ENCODE measurements around the gene PARVA. TPM values are rescaled to one million over a fixed set of nuclear protein-coding genes. Genes with fewer than 3 reads are reported as not detected.
A peak's percentile ranks its signal among the peaks of the same experiment; 100 is the strongest.

Gene PARVA
- total RNA-seq, 1 donor from 2014 or later, result 53.3 TPM

- Mint-ChIP-seq H3K4me3 (ENCODE audit: unreplicated experiment) (no peak overlapping the region), H3K27ac (ENCODE audit: unreplicated experiment) (no peak overlapping the region), H3K36me3 (ENCODE audit: low read depth, unreplicated experiment) (peaks cover 21% of the 10 kb centered on the region), H3K9me3 (ENCODE audit: unreplicated experiment) (no peaks in the 10 kb centered on the region), H3K27me3 (ENCODE audit: unreplicated experiment) (peaks cover 2% of the 10 kb centered on the region), H3K4me1 (ENCODE audit: unreplicated experiment) (peaks cover 6% of the 10 kb centered on the region)
- DNase-seq (ENCODE audit: low spot score), result no peak
- no peak for TF ChIP-seq CTCF (IDR thresholded peaks at IDR 0.05; ENCODE audit: unreplicated experiment)
These were observed 96.0 kb downstream of the PARVA start for GRCh38 chr11:12473381-12473780.

DNA sequence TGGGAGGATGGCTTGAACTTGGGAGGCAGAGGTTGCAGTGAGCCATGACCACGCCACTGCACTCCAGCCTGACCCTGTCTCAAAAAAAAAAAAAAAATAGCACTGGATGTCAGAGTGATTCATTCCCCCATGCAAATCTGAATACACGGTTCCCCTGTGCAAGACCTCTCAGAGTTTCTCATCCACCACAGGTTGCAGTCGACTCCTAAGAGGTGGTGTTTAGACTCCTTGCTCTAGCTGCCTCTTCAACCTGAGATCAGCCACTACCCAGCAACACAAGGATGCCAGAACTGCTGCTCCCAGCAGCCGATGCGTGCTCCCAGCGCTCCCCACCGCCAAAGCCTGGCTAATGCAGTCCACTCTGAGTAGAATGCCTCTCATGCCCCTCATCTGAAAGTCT is 97.5 kb downstream of the PARVA start:
- H3K36me3 Mint-ChIP-seq (ENCODE audit: low read depth, unreplicated experiment), result peaks cover 30% of the 10 kb centered on the region
- H3K27me3 Mint-ChIP-seq (ENCODE audit: unreplicated experiment), result peaks cover 2% of the 10 kb centered on the region
- peak overlapping the region; percentile 37 for H3K4me3 Mint-ChIP-seq (ENCODE audit: unreplicated experiment)

GRCh38 chr11:12478743-12479142 is 101.4 kb downstream of the PARVA start:
- no peaks in the 10 kb centered on the region for H3K4me1 Mint-ChIP-seq (ENCODE audit: unreplicated experiment)
- no peak overlapping the region for H3K4me3 Mint-ChIP-seq (ENCODE audit: unreplicated experiment)
- TF ChIP-seq CTCF (IDR thresholded peaks at IDR 0.05; ENCODE audit: unreplicated experiment), result no peak
- H3K27ac Mint-ChIP-seq (ENCODE audit: unreplicated experiment), result no peak overlapping the region
- no peaks in the 10 kb centered on the region for H3K27me3 Mint-ChIP-seq (ENCODE audit: unreplicated experiment)
- no peak for DNase-seq (ENCODE audit: low spot score)
- peaks cover 33% of the 10 kb centered on the region for H3K36me3 Mint-ChIP-seq (ENCODE audit: low read depth, unreplicated experiment)
- H3K9me3 Mint-ChIP-seq (ENCODE audit: unreplicated experiment), result no peaks in the 10 kb centered on the region

More for the DNA sequence above, 97.5 kb downstream of the PARVA start:
- DNase-seq (ENCODE audit: low spot score), result no peak
- H3K4me1 Mint-ChIP-seq (ENCODE audit: unreplicated experiment), result peaks cover 6% of the 10 kb centered on the region
- no peaks in the 10 kb centered on the region for H3K9me3 Mint-ChIP-seq (ENCODE audit: unreplicated experiment)
- TF ChIP-seq CTCF (IDR thresholded peaks at IDR 0.05; ENCODE audit: unreplicated experiment), result no peak
- no peak overlapping the region for H3K27ac Mint-ChIP-seq (ENCODE audit: unreplicated experiment)

- Mint-ChIP-seq H3K36me3 (ENCODE audit: low read depth, unreplicated experiment) (peaks cover 23% of the 10 kb centered on the region), H3K4me3 (ENCODE audit: unreplicated experiment) (no peak overlapping the region), H3K27me3 (ENCODE audit: unreplicated experiment) (peaks cover 1% of the 10 kb centered on the region), H3K4me1 (ENCODE audit: unreplicated experiment) (no peaks in the 10 kb centered on the region), H3K9me3 (ENCODE audit: unreplicated experiment) (no peaks in the 10 kb centered on the region), H3K27ac (ENCODE audit: unreplicated experiment) (no peak overlapping the region)
- TF ChIP-seq CTCF (IDR thresholded peaks at IDR 0.05; ENCODE audit: unreplicated experiment), result no peak
- DNase-seq (ENCODE audit: low spot score), result no peak
These were observed 103.0 kb downstream of the PARVA start for GRCh38 chr11:12480401-12480800.

DNA sequence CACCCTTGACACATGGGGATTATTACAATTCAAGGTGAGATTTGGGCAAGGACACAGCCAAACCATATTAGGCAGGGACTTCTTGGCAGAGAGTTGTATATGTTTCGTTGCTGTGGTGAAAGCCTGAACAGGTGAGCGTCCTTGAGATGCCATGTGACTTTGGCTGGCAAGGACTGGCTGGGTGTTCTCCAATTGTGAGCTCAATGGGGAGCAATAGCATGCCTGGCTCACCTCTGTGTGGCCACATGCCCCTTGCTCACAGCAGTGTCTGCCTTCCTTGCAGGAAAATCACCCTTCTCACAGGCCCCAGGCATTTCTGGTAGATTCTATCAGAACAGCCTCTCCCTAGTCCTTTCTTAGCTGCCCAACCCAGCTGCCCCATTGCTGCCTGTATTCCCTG is 105.5 kb downstream of the PARVA start:
- Mint-ChIP-seq H3K27ac (ENCODE audit: unreplicated experiment) (no peak overlapping the region), H3K27me3 (ENCODE audit: unreplicated experiment) (peaks cover 1% of the 10 kb centered on the region), H3K36me3 (ENCODE audit: low read depth, unreplicated experiment) (peaks cover 14% of the 10 kb centered on the region), H3K9me3 (ENCODE audit: unreplicated experiment) (no peaks in the 10 kb centered on the region), H3K4me3 (ENCODE audit: unreplicated experiment) (no peak overlapping the region), H3K4me1 (ENCODE audit: unreplicated experiment) (no peaks in the 10 kb centered on the region)
- DNase-seq (ENCODE audit: low spot score), result no peak
- no peak for TF ChIP-seq CTCF (IDR thresholded peaks at IDR 0.05; ENCODE audit: unreplicated experiment)

All from endothelial cell (in vitro differentiated cells).